ENCODE results near the gene TKT. TPM values are rescaled to one million over a fixed set of nuclear protein-coding genes. Genes with fewer than 3 reads are reported as not detected.

Gene TKT
- total and polyA plus RNA-seq, 2 of the 4 experiments (the other 2 are of a cell fraction) = 280 to 349 TPM

DNA sequence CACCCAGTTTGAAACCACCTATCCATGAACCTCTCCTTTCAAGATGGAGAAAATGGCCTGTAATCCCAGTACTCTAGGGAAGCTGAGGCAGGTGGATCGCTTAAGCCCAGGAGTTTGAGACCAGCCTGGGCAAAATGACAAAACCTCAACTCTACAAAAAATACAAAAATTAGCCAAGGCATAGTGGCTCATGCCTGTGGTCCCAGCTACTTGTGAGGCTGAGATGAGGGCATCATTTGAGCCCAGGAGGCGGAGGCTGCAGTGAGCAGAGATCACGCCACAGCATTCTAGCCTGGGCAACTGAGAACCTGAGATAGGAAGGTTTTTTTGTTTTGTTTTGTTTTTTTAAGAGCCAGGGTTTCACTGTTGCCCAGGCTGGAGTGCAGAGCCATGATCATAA, 5.4 kb downstream of the TKT start:
- H2BK20ac ChIP-seq (ENCODE audit: low read depth, low read length) = no peak overlapping the region
- DNase-seq (no peak), ATAC-seq (ENCODE audit: low read depth) (no peak)
- H4K5ac ChIP-seq (ENCODE audit: low read depth, low read length) = no peak overlapping the region
- no peak overlapping the region for H3K18ac ChIP-seq (ENCODE audit: low read depth, low read length)
- POLR2A ChIA-PET (ENCODE audit: unreplicated experiment) = no interaction called here
- H2BK15ac ChIP-seq (ENCODE audit: low read depth, low read length) = no peak overlapping the region
- H3K79me1 ChIP-seq (ENCODE audit: low read depth in 1 of 2, low read length in 2 of 2) = peaks cover 0 to 55% of the 10 kb centered on the region in 2 experiments; a peak in 2 of 4 replicates
- H4K20me1 ChIP-seq (ENCODE audit: insufficient read depth, low read length) = peaks cover 100% of the 10 kb centered on the region
- H3K4me3 ChIP-seq (ENCODE audit: insufficient read depth, low read depth, low read length) = no peak overlapping the region
- CTCF ChIA-PET = no interaction called here
- no peak overlapping the region for H4K8ac ChIP-seq (ENCODE audit: low read depth in 2 of 2, low read length in 2 of 2)
- no peak overlapping the region for H2BK120ac ChIP-seq (ENCODE audit: low read depth, low read length)
- no peak overlapping the region for H3K56ac ChIP-seq (ENCODE audit: extremely low read depth, insufficient read depth, low read length)
- no peak overlapping the region for H3K27ac ChIP-seq (ENCODE audit: insufficient read depth, low read length)
- H2AK9ac ChIP-seq (replicated peaks; ENCODE audit: low read depth, low read length, poor library complexity) = no peak overlapping the region
- dilution Hi-C loops (cut with HindIII; ENCODE audit: low sequenced_read_pairs, unreplicated experiment) (no loop called here), intact Hi-C loops (cut with micrococcal nuclease) (no loop called here), in situ Hi-C loops (cut with MboI; ENCODE audit: low sequenced_read_pairs) (no loop called here)
- H3K9me1 ChIP-seq (ENCODE audit: insufficient read depth, low read length) = peaks cover 25% of the 10 kb centered on the region
- BruUV-seq (replicated peaks) = no TSS peak
- H4K91ac ChIP-seq (ENCODE audit: insufficient read depth, low read depth, low read length) = no peak overlapping the region
- no peaks in the 10 kb centered on the region for H3K9me3 ChIP-seq (ENCODE audit: control insufficient read depth, insufficient read depth, low read length)
- WGBS, 2 experiments (ENCODE audit: extremely low coverage in 2 of 2, insufficient read length in 1 of 2) = 80% methylated on average over 2 of the region's 3 CpGs; no CpG with 5 or more reads in 1 of the 2 experiments
- H3K36me3 ChIP-seq (ENCODE audit: control insufficient read depth, insufficient read depth, low read length) = peaks cover 15% of the 10 kb centered on the region
- H3K4ac ChIP-seq (ENCODE audit: low read depth, low read length) = no peak overlapping the region
- H3K14ac ChIP-seq (replicated peaks; ENCODE audit: low read depth, low read length) = no peak overlapping the region
- H3K9ac ChIP-seq (ENCODE audit: low read depth, low read length) = no peak overlapping the region
- H2AFZ ChIP-seq (replicated peaks; ENCODE audit: low read length, poor library complexity) = no peak overlapping the region
- no peak overlapping the region for H2BK5ac ChIP-seq (ENCODE audit: low read depth, low read length, poor library complexity, severe bottlenecking)
- no peaks in the 10 kb centered on the region for H3K27me3 ChIP-seq (ENCODE audit: control insufficient read depth, insufficient read depth, low read length)
- no peak overlapping the region for H2AK5ac ChIP-seq (ENCODE audit: low read depth, low read length)
- H3K4me2 ChIP-seq (ENCODE audit: low read depth, low read length) = no peak overlapping the region
- TF ChIP-seq RCOR1 (IDR thresholded peaks at IDR 0.05; ENCODE audit: insufficient replicate concordance, low read length) = no peak
- TF ChIP-seq USF2 (IDR thresholded peaks at IDR 0.05; ENCODE audit: low read depth, low read length) = no peak
- TF ChIP-seq MXI1 (IDR thresholded peaks at IDR 0.05; ENCODE audit: borderline replicate concordance, low read depth, low read length) = no peak
- TF ChIP-seq BHLHE40 (IDR thresholded peaks at IDR 0.05; ENCODE audit: low read depth, low read length) = no peak
- no peak overlapping the region for H3K23ac ChIP-seq (ENCODE audit: low read depth, low read length)
- H3K4me1 ChIP-seq (ENCODE audit: control insufficient read depth, insufficient read depth, low read length) = peaks cover 19% of the 10 kb centered on the region

All from IMR-90 (cell line).